OCI-LY1 (cell line): ENCODE data around the gene C4BPB.

Experiments used
- H2AFZ ChIP-seq: fragments of 200-600 bp; sonication (generic), shearing (Covaris generic); 2 replicates; pipeline ENCODE4 v1.6.0; 2014; ENCODE audit warnings: antibody characterized with exemption, mild to moderate bottlenecking, low read length
- H3F3A ChIP-seq: fragments of 200-600 bp; sonication (generic), shearing (Covaris generic); 2 replicates; pipeline ENCODE4 v1.6.0; 2014; ENCODE audit warnings: mild to moderate bottlenecking, antibody characterized with exemption, low read length, moderate library complexity; ENCODE audit not compliant: insufficient read depth
- H3K27ac ChIP-seq: fragments of 200-600 bp; sonication (generic); 2 replicates; pipeline ENCODE4 v1.5.1; 2014; ENCODE audit warnings: low read length, mixed run types, mild to moderate bottlenecking, low read depth; ENCODE audit not compliant: poor library complexity, severe bottlenecking
- H3K27me3 ChIP-seq: fragments of 200-600 bp; sonication (generic); 2 replicates; pipeline ENCODE4 v1.6.0; 2014; ENCODE audit warnings: antibody characterized with exemption, mild to moderate bottlenecking, low read length, moderate library complexity; ENCODE audit not compliant: insufficient read depth
- H3K36me3 ChIP-seq: fragments of 200-600 bp; sonication (generic); 2 replicates; pipeline ENCODE4 v1.6.1; 2014; ENCODE audit warnings: mild to moderate bottlenecking, antibody characterized with exemption, low read length, moderate library complexity, mixed read lengths; ENCODE audit not compliant: insufficient read depth
- H3K4me1 ChIP-seq: fragments of 200-600 bp; sonication (generic); 2 replicates; pipeline ENCODE4 v1.5.1; 2014; ENCODE audit warnings: mild to moderate bottlenecking, low read length, moderate library complexity; ENCODE audit not compliant: insufficient read depth, severe bottlenecking
- H3K4me2 ChIP-seq: fragments of 200-600 bp; sonication (generic), shearing (Covaris generic); 2 replicates; pipeline ENCODE4 v1.6.1; 2014; ENCODE audit warnings: low read length
- H3K4me3 ChIP-seq: fragments of 200-600 bp; sonication (generic); 2 replicates; pipeline ENCODE4 v1.5.1; 2014; ENCODE audit warnings: low read length, low read depth, mild to moderate bottlenecking, mixed read lengths; ENCODE audit not compliant: poor library complexity, severe bottlenecking
- H3K79me2 ChIP-seq: fragments of 200-600 bp; shearing (Covaris generic); 2 replicates; pipeline ENCODE4 v1.6.1; 2016; ENCODE audit warnings: mixed run types, low read length, mixed read lengths; ENCODE audit not compliant: insufficient read depth
- H3K9ac ChIP-seq: fragments of 200-600 bp; sonication (generic), shearing (Covaris generic); 2 replicates; pipeline ENCODE4 v1.6.1; 2014; ENCODE audit warnings: mild to moderate bottlenecking, low read length, mixed read lengths
- H3K9me2 ChIP-seq: fragments of 200-600 bp; sonication (generic), shearing (Covaris generic); 2 replicates; pipeline ENCODE4 v1.6.1; 2014; ENCODE audit warnings: low read depth, mild to moderate bottlenecking, low read length, mixed read lengths
- H3K9me3 ChIP-seq: fragments of 200-600 bp; shearing (Covaris generic); 2 replicates; pipeline ENCODE4 v1.6.1; 2014; ENCODE audit warnings: low read length, mixed read lengths
- H4K20me1 ChIP-seq: fragments of 200-600 bp; sonication (generic), shearing (Covaris generic); 2 replicates; pipeline ENCODE4 v1.6.0; 2016; ENCODE audit warnings: mild to moderate bottlenecking, low read length; ENCODE audit not compliant: insufficient read depth
- CTCF ChIP-seq: fragments of 200-600 bp; sonication (generic), shearing (Covaris generic); IDR thresholded peaks from 2 replicates; pipeline ENCODE4 v1.5.1; 2017; ENCODE audit warnings: mild to moderate bottlenecking, antibody characterized with exemption, low read length, moderate library complexity, mixed read lengths
- EZH2 ChIP-seq: fragments of 200-600 bp; sonication (generic), shearing (Covaris generic); IDR thresholded peaks from 2 replicates; pipeline ENCODE4 v1.8.0; 2017; ENCODE audit warnings: borderline replicate concordance, mixed run types, mild to moderate bottlenecking, antibody characterized with exemption, low read length, moderate library complexity, mixed read lengths

Gene C4BPB

GRCh38 chr1:207058252-207058651, 30.4 kb upstream of the C4BPB start:
- Histone ChIP-seq H3K9ac (no peak overlapping the region), H3K4me1 (peaks cover 26% of the 10 kb centered on the region), H4K20me1 (no peaks in the 10 kb centered on the region), H3F3A (no peaks in the 10 kb centered on the region), H3K36me3 (peaks cover 11% of the 10 kb centered on the region; the same call in 1 of the 2 replicates), H3K27ac (no peak overlapping the region), H2AFZ (no peak overlapping the region), H3K27me3 (no peaks in the 10 kb centered on the region), H3K4me2 (no peak overlapping the region), H3K4me3 (no peak overlapping the region), H3K9me3 (no peaks in the 10 kb centered on the region), H3K79me2 (no peaks in the 10 kb centered on the region), H3K9me2 (no peaks in the 10 kb centered on the region)
- TF ChIP-seq CTCF (no peak), EZH2 (no peak)

- no peaks in the 10 kb centered on the region for H3K9me3 ChIP-seq
- H3K27me3 ChIP-seq = no peaks in the 10 kb centered on the region
- no peaks in the 10 kb centered on the region for H3K79me2 ChIP-seq
- no peak overlapping the region for H3K9ac ChIP-seq
- TF ChIP-seq CTCF (peak; percentile 14; the same call in 1 of the 2 replicates), EZH2 (no peak)
- no peaks in the 10 kb centered on the region for H3F3A ChIP-seq
- no peak overlapping the region for H3K4me3 ChIP-seq
- peaks cover 15% of the 10 kb centered on the region; the same call in 1 of the 2 replicates for H3K36me3 ChIP-seq
- H3K4me1 ChIP-seq = peaks cover 17% of the 10 kb centered on the region
- no peak overlapping the region for H3K4me2 ChIP-seq
- no peak overlapping the region for H2AFZ ChIP-seq
- H4K20me1 ChIP-seq = no peaks in the 10 kb centered on the region
- peak overlapping the region; percentile 6 for H3K27ac ChIP-seq
- no peaks in the 10 kb centered on the region for H3K9me2 ChIP-seq
Measured at GRCh38 chr1:207058878-207059867, 29.5 kb upstream of the C4BPB start.

- H3K9me3 ChIP-seq = no peaks in the 10 kb centered on the region
- H3K4me1 ChIP-seq = peaks cover 10% of the 10 kb centered on the region
- H3K36me3 ChIP-seq = peaks cover 15% of the 10 kb centered on the region; the same call in 1 of the 2 replicates
- H3F3A ChIP-seq = no peaks in the 10 kb centered on the region
- no peak overlapping the region for H3K27ac ChIP-seq
- H3K4me3 ChIP-seq = no peak overlapping the region
- H3K79me2 ChIP-seq = no peaks in the 10 kb centered on the region
- H2AFZ ChIP-seq = no peak overlapping the region
- no peaks in the 10 kb centered on the region for H3K9me2 ChIP-seq
- no peak overlapping the region for H3K9ac ChIP-seq
- no peaks in the 10 kb centered on the region for H3K27me3 ChIP-seq
- TF ChIP-seq CTCF = no peak; the same call in 1 of the 2 replicates
- TF ChIP-seq EZH2 = no peak
- H4K20me1 ChIP-seq = no peaks in the 10 kb centered on the region
- H3K4me2 ChIP-seq = no peak overlapping the region
Measured at GRCh38 chr1:207059881-207060280, 28.8 kb upstream of the C4BPB start.
